VCaP (cell line): ENCODE measurements around the gene TUBAL3.
A peak's percentile ranks its signal among the peaks of the same experiment; 100 is the strongest.

Experiments
- H3K27ac ChIP-seq: fragments of 450-650 bp; 2 replicates; pipeline ENCODE4 v1.5.1; 2017
- TF ChIP-seq, protein P1 (sequence below): fragments of 450-650 bp; conservative IDR thresholded peaks from 2 replicates; pipeline ENCODE4 v1.5.1; 2017; ENCODE audit warnings: mild to moderate bottlenecking, moderate library complexity

The TUBAL3 gene

DNA sequence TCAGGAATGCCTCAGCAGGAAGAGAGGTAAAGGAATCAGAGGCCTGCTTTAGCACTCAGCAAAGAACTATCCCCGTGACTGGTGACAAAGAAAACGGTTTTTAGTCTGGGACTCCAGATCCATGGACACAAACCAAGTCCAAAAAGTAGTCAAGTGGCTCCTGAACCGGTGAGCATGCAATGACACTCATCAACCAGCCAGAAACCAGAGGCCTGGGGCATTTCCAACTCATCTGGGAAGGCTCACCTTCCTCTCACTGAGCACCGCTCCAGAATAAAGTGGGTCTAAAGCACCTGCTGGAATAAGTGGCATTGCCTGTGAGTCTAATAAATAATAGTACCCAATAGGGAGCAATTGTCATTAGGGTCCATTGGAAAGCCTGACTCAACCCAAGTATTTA lies 57.7 kb downstream of the TUBAL3 start:
- TF ChIP-seq, protein P1, sequence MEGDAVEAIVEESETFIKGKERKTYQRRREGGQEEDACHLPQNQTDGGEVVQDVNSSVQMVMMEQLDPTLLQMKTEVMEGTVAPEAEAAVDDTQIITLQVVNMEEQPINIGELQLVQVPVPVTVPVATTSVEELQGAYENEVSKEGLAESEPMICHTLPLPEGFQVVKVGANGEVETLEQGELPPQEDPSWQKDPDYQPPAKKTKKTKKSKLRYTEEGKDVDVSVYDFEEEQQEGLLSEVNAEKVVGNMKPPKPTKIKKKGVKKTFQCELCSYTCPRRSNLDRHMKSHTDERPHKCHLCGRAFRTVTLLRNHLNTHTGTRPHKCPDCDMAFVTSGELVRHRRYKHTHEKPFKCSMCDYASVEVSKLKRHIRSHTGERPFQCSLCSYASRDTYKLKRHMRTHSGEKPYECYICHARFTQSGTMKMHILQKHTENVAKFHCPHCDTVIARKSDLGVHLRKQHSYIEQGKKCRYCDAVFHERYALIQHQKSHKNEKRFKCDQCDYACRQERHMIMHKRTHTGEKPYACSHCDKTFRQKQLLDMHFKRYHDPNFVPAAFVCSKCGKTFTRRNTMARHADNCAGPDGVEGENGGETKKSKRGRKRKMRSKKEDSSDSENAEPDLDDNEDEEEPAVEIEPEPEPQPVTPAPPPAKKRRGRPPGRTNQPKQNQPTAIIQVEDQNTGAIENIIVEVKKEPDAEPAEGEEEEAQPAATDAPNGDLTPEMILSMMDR = no peak
- H3K27ac ChIP-seq = no peak overlapping the region

DNA sequence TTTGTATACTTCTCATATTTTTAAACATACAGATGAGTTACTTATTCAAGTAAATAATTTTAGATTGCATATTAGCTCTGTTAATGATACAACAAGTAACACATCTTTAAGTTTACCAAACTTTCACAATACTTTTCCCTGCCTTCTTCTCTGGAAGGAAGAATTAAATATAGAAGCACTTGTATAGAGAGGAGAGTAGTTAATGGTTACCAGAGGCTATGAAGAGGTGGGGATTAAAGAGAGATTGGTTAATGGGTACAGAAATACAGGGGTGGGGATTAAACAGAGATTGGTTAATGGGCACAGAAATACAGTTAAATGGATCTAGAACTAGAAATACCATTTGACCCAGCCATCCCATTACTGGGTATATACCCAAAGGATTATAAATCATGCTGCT lies 59.9 kb downstream of the TUBAL3 start:
- H3K27ac ChIP-seq = no peak overlapping the region
- TF ChIP-seq, protein P1 = no peak

DNA sequence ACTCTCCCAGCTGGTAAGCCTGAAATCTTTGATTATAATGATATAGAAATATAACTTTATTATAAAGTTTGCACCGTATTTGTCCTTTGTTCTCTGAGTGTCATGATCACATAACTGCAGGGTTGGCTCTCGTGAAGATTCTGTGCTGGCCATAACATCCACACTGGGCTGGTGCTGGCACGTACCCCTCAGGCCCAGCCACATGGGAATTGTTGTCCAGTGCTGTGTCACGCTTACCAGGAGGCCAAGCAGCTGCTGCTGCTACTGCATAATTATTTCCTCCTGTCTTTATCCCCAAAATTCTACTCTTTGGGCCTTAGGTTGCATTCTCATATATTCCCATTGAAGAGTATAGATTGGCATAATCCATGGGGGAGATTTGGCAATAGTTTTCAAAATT lies 60.6 kb downstream of the TUBAL3 start:
- H3K27ac ChIP-seq = no peak overlapping the region
- TF ChIP-seq, protein P1 = 0 out of 2 replicates have a peak, but pooled peaks have one; percentile 1

DNA sequence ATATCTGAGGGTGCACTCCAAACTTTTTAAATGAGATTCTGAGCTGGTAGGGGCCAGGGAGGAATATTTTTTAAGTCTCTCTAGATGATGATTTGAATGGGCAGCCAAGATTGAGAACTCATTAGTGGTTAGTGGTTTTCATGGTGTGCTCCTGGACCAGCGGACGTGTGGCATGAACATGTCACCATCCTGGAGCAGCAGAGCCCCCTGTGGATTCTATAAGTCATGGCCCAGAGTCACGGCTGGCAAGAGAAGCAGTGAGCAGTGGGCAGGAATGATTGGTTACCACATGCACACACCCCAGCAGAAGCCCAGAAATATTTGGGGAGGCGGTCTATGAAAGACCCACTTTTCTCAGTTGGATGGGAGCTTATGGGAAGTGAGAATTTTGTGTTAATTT lies 61.1 kb downstream of the TUBAL3 start:
- no peak overlapping the region for H3K27ac ChIP-seq
- TF ChIP-seq, protein P1 = peak; percentile 12; the same call in 1 of the 2 replicates
